IMR-90 (cell line): ENCODE data around the gene MYL12B. TPM values are rescaled to one million over a fixed set of nuclear protein-coding genes. Genes with fewer than 3 reads are reported as not detected.

Experiments
- ATAC-seq: fragments of 200-7000 bp; cut with Tn5 transposase; 2 replicates; pipeline ENCODE4 v1.9.1; 2020; ENCODE audit warnings: low read depth, mild to moderate bottlenecking, moderate library complexity
- BruUV-seq: library from RNA; stranded (reverse); fragments of 400-500 nt; replicated peaks from 2 replicates; lab custom pipeline; 2021; lab: Mats Ljungman, UMichigan
- CTCF ChIA-PET: fragments of 300-600 bp; formaldehyde crosslinking; extraction: SDS; loops from one replicate; lab custom pipeline; 2021; ENCODE audit warnings: antibody characterized with exemption; lab: Yijun Ruan, JAX
- POLR2A ChIA-PET: fragments of 300-600 bp; sonication (Branson Sonifier 250); formaldehyde crosslinking; loops from one replicate; lab custom pipeline; 2022; ENCODE audit warnings: antibody characterized with exemption; ENCODE audit not compliant: unreplicated experiment; lab: Charles Lee
- DNase-seq: peaks from one replicate; pipeline ENCODE4 v3.0.0; 2013
- H2AFZ ChIP-seq: replicated peaks from 2 replicates; pipeline ENCODE3; 2013; ENCODE audit warnings: low read length, mild to moderate bottlenecking; ENCODE audit not compliant: poor library complexity
- H2AK5ac ChIP-seq: 2 replicates; pipeline ENCODE4 v1.6.1; 2013; ENCODE audit warnings: low read depth, low read length, inconsistent platforms
- H2AK9ac ChIP-seq: replicated peaks from 2 replicates; pipeline ENCODE3; 2013; ENCODE audit warnings: mild to moderate bottlenecking, low read depth, low read length, moderate library complexity; ENCODE audit not compliant: poor library complexity
- H2BK120ac ChIP-seq: 2 replicates; pipeline ENCODE4 v1.6.1; 2013; ENCODE audit warnings: low read depth, low read length, inconsistent platforms
- H2BK15ac ChIP-seq: 3 replicates; pipeline ENCODE4 v1.6.1; 2013; ENCODE audit warnings: low read depth, low read length, inconsistent platforms
- H2BK20ac ChIP-seq: 2 replicates; pipeline ENCODE4 v1.6.1; 2013; ENCODE audit warnings: low read depth, mild to moderate bottlenecking, inconsistent platforms, low read length, moderate library complexity
- H2BK5ac ChIP-seq: 2 replicates; pipeline ENCODE4 v1.6.1; 2013; ENCODE audit warnings: mild to moderate bottlenecking, low read depth, low read length, inconsistent platforms; ENCODE audit not compliant: poor library complexity, severe bottlenecking
- H3K14ac ChIP-seq: replicated peaks from 2 replicates; pipeline ENCODE4 v1.6.1; 2013; ENCODE audit warnings: low read depth, low read length, inconsistent platforms
- H3K18ac ChIP-seq: 2 replicates; pipeline ENCODE4 v1.6.1; 2013; ENCODE audit warnings: low read depth, low read length, control low read depth
- H3K23ac ChIP-seq: 2 replicates; pipeline ENCODE4 v1.6.1; 2013; ENCODE audit warnings: low read depth, low read length, inconsistent platforms
- H3K27ac ChIP-seq: 2 replicates; pipeline ENCODE4 v1.5.1; 2013; ENCODE audit warnings: mild to moderate bottlenecking, control low read depth, low read length; ENCODE audit not compliant: insufficient read depth
- H3K27me3 ChIP-seq: 2 replicates; pipeline ENCODE4 v1.6.1; 2013; ENCODE audit warnings: low read length; ENCODE audit not compliant: control insufficient read depth, insufficient read depth
- H3K36me3 ChIP-seq: 2 replicates; pipeline ENCODE4 v1.6.1; 2013; ENCODE audit warnings: low read length, mixed read lengths; ENCODE audit not compliant: control insufficient read depth, insufficient read depth
- H3K4ac ChIP-seq: 2 replicates; pipeline ENCODE4 v1.6.1; 2013; ENCODE audit warnings: low read depth, low read length, inconsistent platforms
- H3K4me1 ChIP-seq: 2 replicates; pipeline ENCODE4 v1.6.1; 2013; ENCODE audit warnings: low read length, mixed read lengths; ENCODE audit not compliant: control insufficient read depth, insufficient read depth
- H3K4me2 ChIP-seq: 2 replicates; pipeline ENCODE4 v1.6.1; 2013; ENCODE audit warnings: low read depth, mild to moderate bottlenecking, control low read depth, low read length, moderate library complexity
- H3K4me3 ChIP-seq: 2 replicates; pipeline ENCODE4 v1.5.1; 2013; ENCODE audit warnings: low read depth, mild to moderate bottlenecking, control low read depth, low read length, moderate library complexity; ENCODE audit not compliant: insufficient read depth
- H3K56ac ChIP-seq: 2 replicates; pipeline ENCODE4 v1.6.1; 2013; ENCODE audit warnings: low read length, inconsistent platforms; ENCODE audit not compliant: insufficient read depth; ENCODE audit errors: extremely low read depth
- H3K79me1 ChIP-seq, 2 experiments: 2 replicates each; pipeline ENCODE4 v1.6.1; 2013; ENCODE audit warnings: low read length in 2 of 2, inconsistent platforms in 1 of 2, low read depth in 1 of 2
- H3K9ac ChIP-seq: 2 replicates; pipeline ENCODE4 v1.6.1; 2013; ENCODE audit warnings: low read depth, low read length, control low read depth
- H3K9me1 ChIP-seq: 2 replicates; pipeline ENCODE4 v1.6.1; 2013; ENCODE audit warnings: low read length, inconsistent platforms; ENCODE audit not compliant: insufficient read depth
- H3K9me3 ChIP-seq: 2 replicates; pipeline ENCODE4 v1.6.1; 2013; ENCODE audit warnings: low read length; ENCODE audit not compliant: control insufficient read depth, insufficient read depth
- H4K20me1 ChIP-seq: 2 replicates; pipeline ENCODE4 v1.6.1; 2013; ENCODE audit warnings: low read length, inconsistent platforms; ENCODE audit not compliant: insufficient read depth
- H4K5ac ChIP-seq: 2 replicates; pipeline ENCODE4 v1.6.1; 2013; ENCODE audit warnings: mild to moderate bottlenecking, low read depth, low read length, control low read depth
- H4K8ac ChIP-seq, 2 experiments: 2 replicates each; pipeline ENCODE4 v1.6.1; 2013; ENCODE audit warnings: low read depth in 2 of 2, low read length in 2 of 2, control low read depth in 1 of 2, inconsistent platforms in 1 of 2
- H4K91ac ChIP-seq: 2 replicates; pipeline ENCODE4 v1.6.1; 2013; ENCODE audit warnings: low read depth, low read length, inconsistent platforms; ENCODE audit not compliant: insufficient read depth
- BHLHE40 ChIP-seq: fragments of 150-350 bp; IDR thresholded peaks from 2 replicates; pipeline ENCODE4 v1.6.1; 2016; ENCODE audit warnings: mild to moderate bottlenecking, low read depth, low read length
- CEBPB ChIP-seq: IDR thresholded peaks from 2 replicates; pipeline ENCODE4 v1.6.1; 2012; ENCODE audit warnings: low read depth, low read length, improper control_type of control experiment
- CHD1 ChIP-seq: IDR thresholded peaks from 2 replicates; pipeline ENCODE4 v1.6.1; 2012; ENCODE audit warnings: low read depth, low read length, improper control_type of control experiment
- CTCF ChIP-seq: conservative IDR thresholded peaks from 2 replicates; pipeline ENCODE4 v1.5.1; 2012; ENCODE audit warnings: mild to moderate bottlenecking, low read depth, low read length, improper control_type of control experiment
- ELK1 ChIP-seq: fragments of 150-350 bp; IDR thresholded peaks from 2 replicates; pipeline ENCODE4 v1.6.1; 2016; ENCODE audit warnings: low read depth, mild to moderate bottlenecking, low read length, moderate library complexity, borderline replicate concordance
- FOS ChIP-seq: fragments of 150-350 bp; IDR thresholded peaks from 2 replicates; pipeline ENCODE4 v1.6.1; 2016; ENCODE audit warnings: low read depth, low read length
- MAFK ChIP-seq: IDR thresholded peaks from 2 replicates; pipeline ENCODE4 v1.6.1; 2012; ENCODE audit warnings: low read depth, low read length, improper control_type of control experiment
- MAZ ChIP-seq: IDR thresholded peaks from 2 replicates; pipeline ENCODE4 v1.6.1; 2012; ENCODE audit warnings: low read depth, mild to moderate bottlenecking, low read length, improper control_type of control experiment, moderate library complexity, borderline replicate concordance
- MXI1 ChIP-seq: IDR thresholded peaks from 2 replicates; pipeline ENCODE4 v1.6.1; 2012; ENCODE audit warnings: low read depth, mild to moderate bottlenecking, low read length, moderate library complexity, borderline replicate concordance
- NFE2L2 ChIP-seq: fragments of 150-350 bp; IDR thresholded peaks from 2 replicates; pipeline ENCODE4 v1.6.1; 2016; ENCODE audit warnings: low read depth, mild to moderate bottlenecking, low read length
- RCOR1 ChIP-seq: IDR thresholded peaks from 2 replicates; pipeline ENCODE4 v1.6.1; 2012; ENCODE audit warnings: mild to moderate bottlenecking, low read length, improper control_type of control experiment; ENCODE audit not compliant: insufficient replicate concordance
- RFX5 ChIP-seq: IDR thresholded peaks from 2 replicates; pipeline ENCODE4 v1.8.0; 2012; ENCODE audit warnings: low read depth, mild to moderate bottlenecking, low read length, moderate library complexity
- USF2 ChIP-seq: fragments of 150-350 bp; IDR thresholded peaks from 2 replicates; pipeline ENCODE4 v1.6.1; 2017; ENCODE audit warnings: mild to moderate bottlenecking, antibody characterized with exemption, low read length, low read depth
- WGBS, 2 experiments: methylation state at CpG; one replicate each; pipeline versions ENCODE4 v1.1.5 to v1.1.7; 2013; ENCODE audit warnings: missing lambda C conversion rate in 2 of 2; ENCODE audit not compliant: insufficient read length in 1 of 2; ENCODE audit errors: extremely low coverage in 2 of 2; 5-methylcytosine and 5-hydroxymethylcytosine counted together
- dilution Hi-C: fragments of 300-500 bp; cut with HindIII; formaldehyde crosslinking; loops from one replicate; pipeline ENCODE4 v1.14.3; 2018; ENCODE audit warnings: low sequenced_read_pairs; ENCODE audit not compliant: unreplicated experiment
- in situ Hi-C: fragments of 300-500 bp; cut with MboI; formaldehyde crosslinking; loops from 3 replicates; pipeline ENCODE4 v1.14.3; 2019; ENCODE audit warnings: low sequenced_read_pairs, inconsistent platforms, mixed read lengths
- intact Hi-C: fragments of 100-400 bp; cut with micrococcal nuclease; formaldehyde crosslinking; loops from 2 replicates; pipeline ENCODE4 v1.10.0; 2022
- polyA plus RNA-seq, 3 experiments: library from polyadenylated mRNA; depleted of rRNA; stranded (reverse); fragments of >200 nt; gene quantifications; 2 replicates each; pipeline ENCODE4 v1.2.3, GENCODE V29; 2012; ENCODE audit warnings: low replicate concordance in 1 of 3
- total RNA-seq: library from RNA; depleted of rRNA; stranded (reverse); fragments of >200 nt; gene quantifications from 2 replicates; pipeline ENCODE4 v1.2.3, GENCODE V29; 2012

The MYL12B gene
- total and polyA plus RNA-seq, 2 of the 4 experiments (the other 2 are of a cell fraction) = 692 to 816 TPM

GRCh38 chr18:3223356-3223755 is 38.6 kb upstream of the MYL12B start:
- Histone ChIP-seq H3K23ac (no peak overlapping the region), H3K4me2 (no peak overlapping the region), H2BK20ac (no peak overlapping the region), H2AK5ac (no peak overlapping the region), H2AK9ac (no peak overlapping the region), H3K56ac (no peak overlapping the region), H3K4me1 (no peaks in the 10 kb centered on the region), H3K4ac (no peak overlapping the region), H2BK5ac (no peak overlapping the region), H4K8ac (no peak overlapping the region), H4K5ac (no peak overlapping the region), H2BK120ac (no peak overlapping the region), H3K14ac (no peak overlapping the region), H3K4me3 (no peak overlapping the region), H4K91ac (no peak overlapping the region), H3K9ac (no peak overlapping the region), H2AFZ (no peak overlapping the region), H3K36me3 (no peaks in the 10 kb centered on the region), H3K18ac (no peak overlapping the region), H3K9me1 (no peaks in the 10 kb centered on the region), H3K27ac (no peak overlapping the region), H4K20me1 (no peaks in the 10 kb centered on the region), H3K79me1 (no peaks in the 10 kb centered on the region), H3K9me3 (no peaks in the 10 kb centered on the region), H2BK15ac (no peak overlapping the region), H3K27me3 (peaks cover 11% of the 10 kb centered on the region)
- ChIA-PET POLR2A (no interaction called here), CTCF (no interaction called here)
- WGBS, 2 experiments = no CpG with 5 or more reads among the region's 1 CpG
- TF ChIP-seq CHD1 (no peak), MAZ (no peak), RFX5 (no peak), NFE2L2 (no peak), RCOR1 (no peak), CEBPB (no peak), MXI1 (no peak), ELK1 (no peak), BHLHE40 (no peak), USF2 (no peak), FOS (no peak), CTCF (no peak), MAFK (no peak)
- ATAC-seq (no peak), DNase-seq (no peak)
- no TSS peak for BruUV-seq
- in situ Hi-C loops = no loop called here
- intact Hi-C loops = no loop called here
- dilution Hi-C loops = no loop called here
